MV-4-11 (cell line): ENCODE results near the gene HERPUD1.
"Not testable (repeated sequence)": the region's sequence is repeated elsewhere in the genome, so short reads cannot be mapped to it uniquely, and the experiment has no call there.

ENCODE experiments used
- DNase-seq: peaks from one replicate; lab custom pipeline; 2025; lab: John Stamatoyannopoulos, UW

HERPUD1 gene

GRCh38 chr16:56911771-56912571 lies 20.0 kb upstream of the HERPUD1 start:
- DNase-seq, result peak; percentile 96

GRCh38 chr16:56912746-56913708 lies 18.9 kb upstream of the HERPUD1 start:
- peak; percentile 39 for DNase-seq

GRCh38 chr16:56914896-56915295 lies 17.0 kb upstream of the HERPUD1 start:
- DNase-seq, result no peak

- DNase-seq, result no peak
Measured at GRCh38 chr16:56915336-56916119, 16.4 kb upstream of the HERPUD1 start.

- peak; percentile 84 for DNase-seq
Measured at GRCh38 chr16:56916571-56917403, 15.2 kb upstream of the HERPUD1 start.

- no peak for DNase-seq
Measured at GRCh38 chr16:56918467-56919012, 13.4 kb upstream of the HERPUD1 start.

GRCh38 chr16:56919099-56919800 lies 12.7 kb upstream of the HERPUD1 start:
- no peak for DNase-seq

GRCh38 chr16:56921571-56921970 lies 10.4 kb upstream of the HERPUD1 start:
- no peak for DNase-seq

GRCh38 chr16:56923481-56924091 lies 8.4 kb upstream of the HERPUD1 start:
- DNase-seq, result no peak

- DNase-seq, result no peak
Measured at GRCh38 chr16:56927471-56927870, 4.5 kb upstream of the HERPUD1 start.

GRCh38 chr16:56929639-56930038 lies 2.3 kb upstream of the HERPUD1 start:
- DNase-seq, result peak; percentile 52

- DNase-seq, result no peak
Measured at GRCh38 chr16:56930486-56931270, 1.3 kb upstream of the HERPUD1 start.

- peak; percentile 84 for DNase-seq
Measured at GRCh38 chr16:56931271-56931891, 561 bp upstream of the HERPUD1 start.

GRCh38 chr16:56932721-56933619 lies 1.0 kb downstream of the HERPUD1 start:
- peak; percentile 84 for DNase-seq

GRCh38 chr16:56933828-56934598 lies 2.1 kb downstream of the HERPUD1 start:
- no peak for DNase-seq

GRCh38 chr16:56934599-56935145 lies 2.7 kb downstream of the HERPUD1 start:
- DNase-seq, result not testable (repeated sequence)
